Measurements from ENCODE around the gene FCHO1.

The FCHO1 gene

DNA sequence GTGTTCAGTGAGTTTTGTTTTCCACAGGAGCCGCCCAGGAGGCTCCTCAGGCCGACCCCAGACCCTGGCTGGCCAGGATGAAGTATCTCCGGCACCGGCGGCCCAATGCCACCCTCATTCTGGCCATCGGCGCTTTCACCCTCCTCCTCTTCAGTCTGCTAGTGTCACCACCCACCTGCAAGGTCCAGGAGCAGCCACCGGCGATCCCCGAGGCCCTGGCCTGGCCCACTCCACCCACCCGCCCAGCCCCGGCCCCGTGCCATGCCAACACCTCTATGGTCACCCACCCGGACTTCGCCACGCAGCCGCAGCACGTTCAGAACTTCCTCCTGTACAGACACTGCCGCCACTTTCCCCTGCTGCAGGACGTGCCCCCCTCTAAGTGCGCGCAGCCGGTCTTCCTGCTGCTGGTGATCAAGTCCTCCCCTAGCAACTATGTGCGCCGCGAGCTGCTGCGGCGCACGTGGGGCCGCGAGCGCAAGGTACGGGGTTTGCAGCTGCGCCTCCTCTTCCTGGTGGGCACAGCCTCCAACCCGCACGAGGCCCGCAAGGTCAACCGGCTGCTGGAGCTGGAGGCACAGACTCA is 56.5 kb downstream of the FCHO1 start:
- TF ChIP-seq, protein P1, sequence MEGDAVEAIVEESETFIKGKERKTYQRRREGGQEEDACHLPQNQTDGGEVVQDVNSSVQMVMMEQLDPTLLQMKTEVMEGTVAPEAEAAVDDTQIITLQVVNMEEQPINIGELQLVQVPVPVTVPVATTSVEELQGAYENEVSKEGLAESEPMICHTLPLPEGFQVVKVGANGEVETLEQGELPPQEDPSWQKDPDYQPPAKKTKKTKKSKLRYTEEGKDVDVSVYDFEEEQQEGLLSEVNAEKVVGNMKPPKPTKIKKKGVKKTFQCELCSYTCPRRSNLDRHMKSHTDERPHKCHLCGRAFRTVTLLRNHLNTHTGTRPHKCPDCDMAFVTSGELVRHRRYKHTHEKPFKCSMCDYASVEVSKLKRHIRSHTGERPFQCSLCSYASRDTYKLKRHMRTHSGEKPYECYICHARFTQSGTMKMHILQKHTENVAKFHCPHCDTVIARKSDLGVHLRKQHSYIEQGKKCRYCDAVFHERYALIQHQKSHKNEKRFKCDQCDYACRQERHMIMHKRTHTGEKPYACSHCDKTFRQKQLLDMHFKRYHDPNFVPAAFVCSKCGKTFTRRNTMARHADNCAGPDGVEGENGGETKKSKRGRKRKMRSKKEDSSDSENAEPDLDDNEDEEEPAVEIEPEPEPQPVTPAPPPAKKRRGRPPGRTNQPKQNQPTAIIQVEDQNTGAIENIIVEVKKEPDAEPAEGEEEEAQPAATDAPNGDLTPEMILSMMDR (IDR thresholded peaks at IDR 0.05) = no peak

DNA sequence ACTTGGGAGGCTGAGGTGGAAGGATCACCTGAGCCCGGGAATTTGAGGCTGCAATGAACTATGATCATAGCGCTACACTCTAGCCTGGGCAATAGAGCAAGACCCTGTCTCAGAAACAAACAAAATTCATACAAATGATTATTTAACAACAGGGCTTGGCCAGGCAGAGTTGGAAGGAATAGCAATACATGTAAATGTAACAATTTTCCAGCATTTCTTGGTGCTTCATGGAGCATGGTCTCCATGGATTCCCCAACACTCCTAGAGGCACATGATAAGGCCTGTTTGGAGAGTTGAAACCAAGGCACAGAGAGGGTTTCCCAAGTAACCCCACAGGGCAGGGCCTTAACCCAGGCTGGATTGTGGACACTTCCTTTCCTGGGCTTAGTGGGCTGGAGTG is 59.8 kb downstream of the FCHO1 start:
- TF ChIP-seq, protein P1 (IDR thresholded peaks at IDR 0.05) = no peak

DNA sequence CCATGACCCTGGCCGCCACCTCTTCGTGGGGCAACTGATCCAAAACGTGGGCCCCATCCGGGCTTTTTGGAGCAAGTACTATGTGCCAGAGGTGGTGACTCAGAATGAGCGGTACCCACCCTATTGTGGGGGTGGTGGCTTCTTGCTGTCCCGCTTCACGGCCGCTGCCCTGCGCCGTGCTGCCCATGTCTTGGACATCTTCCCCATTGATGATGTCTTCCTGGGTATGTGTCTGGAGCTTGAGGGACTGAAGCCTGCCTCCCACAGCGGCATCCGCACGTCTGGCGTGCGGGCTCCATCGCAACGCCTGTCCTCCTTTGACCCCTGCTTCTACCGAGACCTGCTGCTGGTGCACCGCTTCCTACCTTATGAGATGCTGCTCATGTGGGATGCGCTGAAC is 60.4 kb downstream of the FCHO1 start:
- TF ChIP-seq, protein P1 (IDR thresholded peaks at IDR 0.05) = no peak

DNA sequence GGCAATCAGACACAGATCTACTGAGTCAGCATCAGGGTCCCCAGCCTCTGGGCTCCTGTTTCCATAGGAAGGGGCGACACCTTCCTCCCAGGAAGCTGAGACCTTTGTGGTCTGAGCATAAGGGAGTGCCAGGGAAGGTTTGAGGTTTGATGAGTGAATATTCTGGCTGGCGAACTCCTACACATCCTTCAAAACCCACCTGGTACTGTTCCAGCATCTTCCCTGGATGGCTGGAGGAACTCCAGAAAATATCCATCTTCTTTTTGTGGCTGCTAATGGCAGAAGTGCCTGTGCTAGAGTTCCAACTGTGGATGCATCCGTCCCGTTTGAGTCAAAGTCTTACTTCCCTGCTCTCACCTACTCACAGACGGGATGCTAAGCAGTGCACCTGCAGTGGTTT is 60.8 kb downstream of the FCHO1 start:
- TF ChIP-seq, protein P1 (IDR thresholded peaks at IDR 0.05) = no peak

DNA sequence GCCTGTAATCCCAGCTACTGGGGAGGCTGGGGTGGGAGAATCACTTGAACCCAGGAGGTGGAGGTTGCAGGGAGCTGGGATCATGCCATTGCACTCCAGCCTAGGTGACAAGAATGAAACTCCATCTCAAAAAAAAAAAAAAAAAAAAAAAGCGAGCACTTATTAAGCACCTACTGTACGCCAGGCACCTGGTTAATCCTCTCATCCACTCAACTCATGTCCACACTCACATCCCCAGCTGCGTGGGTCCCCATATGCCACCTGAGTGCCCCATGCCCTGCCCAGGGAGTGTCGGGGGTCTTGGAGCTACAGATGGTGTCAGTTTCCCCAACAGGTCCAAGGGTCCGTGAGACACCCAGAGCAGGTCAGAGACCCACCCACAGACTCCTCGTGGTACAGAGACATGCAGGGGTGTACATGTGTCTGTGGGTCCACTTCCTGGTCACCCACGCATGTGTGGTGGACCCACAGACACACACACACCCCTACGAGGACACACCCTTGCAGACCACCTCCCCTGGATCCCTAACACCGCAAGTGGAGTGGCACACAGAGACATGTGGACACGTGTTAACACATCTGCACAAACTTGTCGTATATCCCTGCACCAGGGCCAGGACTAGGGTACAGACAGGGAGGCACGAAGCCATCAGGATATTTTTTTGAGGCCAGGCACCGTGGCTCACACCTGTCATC is 66.5 kb downstream of the FCHO1 start:
- TF ChIP-seq, protein P1 (IDR thresholded peaks at IDR 0.05) = no peak

DNA sequence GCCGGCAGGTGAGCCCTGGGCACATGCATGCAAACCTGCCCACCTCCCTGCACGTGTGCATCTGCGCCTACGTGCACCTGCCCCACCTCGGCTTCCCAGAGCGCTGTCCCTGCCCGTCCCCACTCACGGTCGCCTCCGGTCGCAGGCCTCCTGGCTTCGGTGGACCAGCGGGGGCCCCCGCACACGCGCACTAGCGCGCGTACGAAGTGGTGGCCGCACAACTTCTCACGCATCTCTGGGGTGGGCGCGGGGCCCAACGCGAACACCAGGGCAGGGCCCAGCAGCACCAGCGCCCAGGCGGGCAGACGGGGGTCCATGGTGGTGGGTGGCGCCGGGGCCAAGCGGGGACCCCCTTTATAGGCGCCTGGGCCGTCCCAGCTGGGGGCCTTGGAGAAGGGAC is 69.9 kb downstream of the FCHO1 start, which contains the start of gene INSL3:
TSS of gene INSL3 (minus strand) at position 330 of the 400 bp plus-strand sequence. CDS start at position 317, 13 bp downstream.
- TF ChIP-seq, protein P1 (IDR thresholded peaks at IDR 0.05) = no peak

DNA sequence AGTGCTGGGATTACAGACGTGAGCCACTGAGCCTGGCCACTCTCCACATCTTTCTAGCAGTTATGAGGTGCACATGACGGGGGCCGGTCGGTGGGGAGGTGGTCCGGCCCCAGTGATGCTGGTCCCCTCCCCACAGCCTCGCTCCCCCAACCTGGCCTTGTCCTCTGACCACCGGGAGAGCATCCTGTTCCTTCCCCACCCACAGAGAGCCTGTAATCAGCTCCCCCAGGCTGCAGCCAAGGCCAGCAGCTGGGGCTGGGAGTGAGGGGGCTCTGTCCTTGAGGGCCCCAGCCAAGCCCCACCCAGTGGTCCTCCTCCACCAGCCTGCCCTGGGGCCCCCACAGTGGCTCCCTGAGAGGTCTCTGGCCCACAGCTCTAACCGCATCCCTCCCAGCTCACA is 73.1 kb downstream of the FCHO1 start:
- TF ChIP-seq, protein P1 (IDR thresholded peaks at IDR 0.05) = no peak

Measured in LNCAP (cell line).